Stimulated activated naive CD8-positive, alpha-beta T cell treated with anti-CD3 and anti-CD28 coated beads, Interleukin-15, amount 100 ng/mL, for 72 hours (primary cell): ENCODE measurements around the gene PNN.
A peak's percentile ranks its signal among the peaks of the same experiment; 100 is the strongest.
"Not testable (repeated sequence)": the region's sequence is repeated elsewhere in the genome, so short reads cannot be mapped to it uniquely, and the experiment has no call there.

Experiments
- ATAC-seq: fragments of 150-1000 bp; cut with Tn5 transposase; 2 replicates; pipeline ENCODE4 v1.10.0; 2021; ENCODE audit warnings: mild to moderate bottlenecking, moderate library complexity
- DNase-seq, 2 donors: peaks; one replicate each; pipeline ENCODE4 v3.0.0; 2021 to 2022
- H3K27ac Mint-ChIP-seq, 2 donors: one replicate each; pipeline ENCODE4 v1.8.0; 2022; ENCODE audit warnings: mild to moderate bottlenecking in 2 of 2, mixed read lengths in 2 of 2, moderate library complexity in 2 of 2
- H3K27me3 Mint-ChIP-seq: one replicate; pipeline ENCODE4 v1.8.0; 2022; ENCODE audit warnings: mixed read lengths
- H3K4me1 Mint-ChIP-seq: one replicate; pipeline ENCODE4 v1.8.0; 2022; ENCODE audit warnings: mild to moderate bottlenecking, mixed read lengths
- H3K4me3 Mint-ChIP-seq, 2 donors: one replicate each; pipeline ENCODE4 v1.8.0; 2022; ENCODE audit warnings: mild to moderate bottlenecking in 2 of 2, mixed read lengths in 2 of 2, moderate library complexity in 1 of 2
- H3K9me3 Mint-ChIP-seq, 2 donors: one replicate each; pipeline ENCODE4 v1.8.0; 2022; ENCODE audit warnings: mixed read lengths in 2 of 2

Gene PNN

GRCh38 chr14:39174560-39175444 is at the start of gene PNN:
PNN (plus strand) TSS chr14:39175254; CDS start chr14:39175280, 26 bp downstream.
- DNase-seq, result peak; percentile 94 to 99
- H3K9me3 Mint-ChIP-seq, result no peaks in the 10 kb centered on the region
- H3K4me3 Mint-ChIP-seq, result peak within 1 kb of the TSS; percentile 90 to 94
- no peaks in the 10 kb centered on the region for H3K27me3 Mint-ChIP-seq
- ATAC-seq, result peak; percentile 92
- H3K27ac Mint-ChIP-seq, result peak within 1 kb of the TSS; percentile 99
- H3K4me1 Mint-ChIP-seq, result peaks cover 50% of the 10 kb centered on the region

- not testable (repeated sequence) for H3K4me3 Mint-ChIP-seq, DNase-seq, H3K27ac Mint-ChIP-seq, ATAC-seq, H3K27me3 Mint-ChIP-seq, H3K4me1 Mint-ChIP-seq
- peaks cover 3 to 13% of the 10 kb centered on the region in 2 donors for H3K9me3 Mint-ChIP-seq
These were observed 37.2 kb upstream of the PNN start for GRCh38 chr14:39137835-39138234.

- H3K27ac Mint-ChIP-seq, result no peak overlapping the region
- H3K4me1 Mint-ChIP-seq, result no peaks in the 10 kb centered on the region
- H3K4me3 Mint-ChIP-seq, result no peak overlapping the region
- peaks cover 7 to 18% of the 10 kb centered on the region in 2 donors for H3K9me3 Mint-ChIP-seq
- ATAC-seq (no peak), DNase-seq (no peak)
- H3K27me3 Mint-ChIP-seq, result no peaks in the 10 kb centered on the region
These were observed 36.6 kb upstream of the PNN start for GRCh38 chr14:39138440-39138839.

- ATAC-seq, result no peak
- Mint-ChIP-seq H3K9me3 (peaks cover 7 to 18% of the 10 kb centered on the region in 2 donors), H3K4me3 (no peak overlapping the region)
These were observed 34.9 kb upstream of the PNN start for GRCh38 chr14:39140170-39140569.

DNA sequence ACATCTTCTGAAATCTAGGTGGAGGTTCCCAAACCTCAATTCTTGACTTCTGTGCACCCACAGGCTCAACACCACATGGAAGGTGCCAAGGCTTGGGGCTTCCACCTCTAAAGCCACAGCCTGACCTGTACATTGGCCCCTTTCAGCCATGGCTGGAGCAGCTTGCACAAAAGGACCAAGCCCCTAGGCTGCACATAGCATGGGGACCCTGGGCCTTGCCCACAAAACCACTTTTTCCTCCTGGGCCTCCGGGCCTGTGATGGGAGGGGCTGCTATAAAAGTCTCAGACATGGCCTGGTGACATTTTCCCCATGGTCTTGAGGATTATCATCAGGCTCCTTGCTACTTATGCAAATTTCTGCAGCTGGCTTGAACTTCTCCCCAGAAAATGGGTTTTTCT is 33.4 kb upstream of the PNN start:
- H3K27ac Mint-ChIP-seq, DNase-seq, H3K4me1 Mint-ChIP-seq, H3K4me3 Mint-ChIP-seq, ATAC-seq, H3K27me3 Mint-ChIP-seq: not testable (repeated sequence)
- H3K9me3 Mint-ChIP-seq, result peaks cover 7 to 18% of the 10 kb centered on the region in 2 donors

More at GRCh38 chr14:39140170-39140569, 34.9 kb upstream of the PNN start:
- no peaks in the 10 kb centered on the region for H3K4me1 Mint-ChIP-seq
- peak overlapping the region in 1 of 2 donors; percentile 58 for H3K27ac Mint-ChIP-seq
- no peaks in the 10 kb centered on the region for H3K27me3 Mint-ChIP-seq
- DNase-seq, result no peak

GRCh38 chr14:39143226-39143625 is 31.8 kb upstream of the PNN start:
- not testable (repeated sequence) for H3K27me3 Mint-ChIP-seq, ATAC-seq, H3K27ac Mint-ChIP-seq, H3K4me3 Mint-ChIP-seq, DNase-seq, H3K4me1 Mint-ChIP-seq
- H3K9me3 Mint-ChIP-seq, result peaks cover 7 to 18% of the 10 kb centered on the region in 2 donors

DNA sequence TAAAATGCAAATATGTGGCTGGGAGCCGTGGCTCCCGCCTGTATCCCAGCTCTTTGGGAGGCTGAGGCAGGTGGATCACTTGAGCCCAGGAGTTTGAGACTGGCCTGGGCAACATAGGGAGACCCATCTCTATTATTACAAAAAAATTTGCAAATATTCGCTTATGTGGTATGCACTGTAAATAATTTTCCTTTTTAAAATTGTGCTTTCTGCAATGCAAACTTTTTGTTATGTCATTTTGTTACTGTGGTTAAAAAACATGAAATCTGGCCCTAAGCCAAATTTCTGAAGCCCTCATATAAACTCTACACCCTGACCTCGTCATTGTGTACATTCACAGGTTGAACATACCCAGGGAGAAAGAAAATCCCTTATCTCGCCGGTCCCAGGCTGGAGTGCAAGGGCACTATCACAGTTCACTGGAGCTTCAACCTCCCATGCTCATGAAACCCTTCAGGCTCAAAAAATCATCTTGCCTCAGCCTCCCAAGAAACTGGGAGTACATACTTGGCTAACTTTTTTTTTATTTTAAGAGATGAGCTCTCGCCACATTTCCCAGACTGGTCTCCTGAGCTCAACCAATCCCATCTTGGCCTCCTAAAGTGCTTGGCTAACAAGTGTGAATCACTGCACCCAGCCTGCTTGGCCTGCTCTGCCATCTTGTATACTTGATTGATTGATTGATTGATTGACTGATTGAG is 29.6 kb upstream of the PNN start:
- ATAC-seq (no peak), DNase-seq (no peak)
- peaks cover 7 to 18% of the 10 kb centered on the region in 2 donors for H3K9me3 Mint-ChIP-seq
- H3K4me3 Mint-ChIP-seq, result no peak overlapping the region
- no peaks in the 10 kb centered on the region for H3K27me3 Mint-ChIP-seq
- no peak overlapping the region for H3K27ac Mint-ChIP-seq
- no peaks in the 10 kb centered on the region for H3K4me1 Mint-ChIP-seq

DNA sequence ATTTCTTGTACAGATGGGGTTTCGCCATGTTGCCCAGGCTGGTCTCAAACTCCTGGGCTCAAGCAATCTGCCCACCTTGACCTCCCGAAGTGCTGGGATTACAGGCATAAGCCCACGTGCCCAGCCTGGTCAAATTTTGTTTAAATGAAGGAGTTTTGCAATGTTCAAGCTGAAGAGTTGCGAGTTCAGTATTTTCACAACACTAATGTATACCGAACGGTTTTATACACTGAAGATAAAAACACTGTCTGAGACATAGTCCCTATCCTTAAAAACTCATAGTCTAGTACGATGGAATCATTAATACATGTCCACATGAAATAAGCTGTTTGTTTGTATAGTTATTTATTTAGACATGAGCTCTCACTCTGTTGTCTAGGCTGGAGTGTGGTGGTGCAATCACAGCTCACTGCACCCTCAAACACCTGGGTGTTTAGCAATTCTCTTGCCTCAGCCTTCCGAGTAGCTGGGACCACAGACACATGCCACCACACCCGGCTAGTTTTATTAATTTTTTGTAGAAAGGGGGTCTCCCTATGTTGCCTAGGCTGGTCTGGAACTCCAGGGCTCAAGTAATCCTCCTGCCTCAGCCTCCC is 20.4 kb upstream of the PNN start:
- Mint-ChIP-seq H3K27me3 (no peaks in the 10 kb centered on the region), H3K4me1 (no peaks in the 10 kb centered on the region), H3K9me3 (no peaks in the 10 kb centered on the region), H3K4me3 (no peak overlapping the region), H3K27ac (peak overlapping the region in 1 of 2 donors; percentile 6)
- DNase-seq, result no peak
- ATAC-seq, result no peak

- ATAC-seq (no peak), DNase-seq (no peak)
- H3K27me3 Mint-ChIP-seq, result no peaks in the 10 kb centered on the region
- no peak overlapping the region for H3K4me3 Mint-ChIP-seq
- no peak overlapping the region for H3K27ac Mint-ChIP-seq
- H3K4me1 Mint-ChIP-seq, result peaks cover 9% of the 10 kb centered on the region
- no peaks in the 10 kb centered on the region for H3K9me3 Mint-ChIP-seq
These were observed 17.6 kb upstream of the PNN start for GRCh38 chr14:39157491-39157890.

- Mint-ChIP-seq H3K27ac (no peak overlapping the region), H3K4me3 (no peak overlapping the region), H3K27me3 (no peaks in the 10 kb centered on the region), H3K4me1 (peaks cover 14% of the 10 kb centered on the region), H3K9me3 (no peaks in the 10 kb centered on the region)
- DNase-seq (no peak), ATAC-seq (no peak)
These were observed 16.7 kb upstream of the PNN start for GRCh38 chr14:39158222-39158858.

- Mint-ChIP-seq H3K27me3 (no peaks in the 10 kb centered on the region), H3K27ac (no peak overlapping the region), H3K4me3 (no peak overlapping the region), H3K9me3 (no peaks in the 10 kb centered on the region), H3K4me1 (peaks cover 21% of the 10 kb centered on the region)
- ATAC-seq (no peak), DNase-seq (no peak)
These were observed 14.6 kb upstream of the PNN start for GRCh38 chr14:39160494-39160893.

GRCh38 chr14:39167797-39168320 is 7.2 kb upstream of the PNN start:
- Mint-ChIP-seq H3K27ac (peak overlapping the region in 1 of 2 donors; percentile 20), H3K4me1 (peaks cover 36% of the 10 kb centered on the region), H3K4me3 (peak overlapping the region; percentile 64 to 91)
- not testable (repeated sequence) for H3K27me3 Mint-ChIP-seq, ATAC-seq, DNase-seq, H3K9me3 Mint-ChIP-seq

- peak overlapping the region; percentile 64 to 91 for H3K4me3 Mint-ChIP-seq
- no peak for ATAC-seq
- H3K4me1 Mint-ChIP-seq, result peaks cover 37% of the 10 kb centered on the region
- peak overlapping the region in 1 of 2 donors; percentile 23 for H3K27ac Mint-ChIP-seq
- no peak for DNase-seq
- no peaks in the 10 kb centered on the region for H3K27me3 Mint-ChIP-seq
- no peaks in the 10 kb centered on the region for H3K9me3 Mint-ChIP-seq
These were observed 6.5 kb upstream of the PNN start for GRCh38 chr14:39168591-39168990.

DNA sequence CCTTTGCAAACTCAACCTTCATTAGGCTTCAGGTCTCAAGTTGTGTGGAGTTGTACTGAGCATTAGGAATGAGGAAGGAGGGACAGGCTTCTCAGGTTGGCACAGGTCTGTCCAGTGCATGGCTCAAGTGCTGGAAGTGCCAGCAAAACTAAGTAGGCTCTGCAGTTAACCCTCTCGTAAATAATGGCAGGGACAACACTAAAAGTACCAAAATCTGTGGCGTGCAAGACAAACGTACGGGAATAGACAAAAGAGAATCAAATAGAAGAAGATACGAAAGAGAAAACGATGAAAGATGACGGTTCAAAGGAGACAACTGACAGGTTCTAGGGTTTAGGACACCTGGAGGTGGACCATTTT is 5.5 kb upstream of the PNN start:
- no peaks in the 10 kb centered on the region for H3K9me3 Mint-ChIP-seq
- ATAC-seq (no peak), DNase-seq (no peak)
- peak overlapping the region; percentile 98 for H3K27ac Mint-ChIP-seq
- peak overlapping the region; percentile 91 to 93 for H3K4me3 Mint-ChIP-seq
- no peaks in the 10 kb centered on the region for H3K27me3 Mint-ChIP-seq
- H3K4me1 Mint-ChIP-seq, result peaks cover 39% of the 10 kb centered on the region

DNA sequence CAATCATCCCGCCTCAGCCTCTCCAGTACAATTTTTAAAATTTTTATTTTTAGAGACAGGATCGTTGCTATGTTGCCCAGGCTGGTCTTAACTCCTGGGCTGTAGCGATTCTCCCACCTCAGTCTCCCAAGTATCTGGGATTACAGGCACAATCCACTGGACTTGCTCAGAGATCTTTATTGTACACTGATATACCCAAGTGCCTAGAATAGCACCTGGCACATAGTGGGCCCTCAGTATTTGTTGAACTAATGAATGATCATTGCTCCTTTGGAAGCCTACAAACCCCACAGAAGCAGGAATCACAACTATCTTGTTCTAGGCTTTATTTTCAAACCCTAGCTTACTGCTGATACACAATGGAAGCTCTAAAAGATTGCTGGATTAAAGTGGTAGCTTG is 1.9 kb upstream of the PNN start:
- Mint-ChIP-seq H3K9me3 (no peaks in the 10 kb centered on the region), H3K27me3 (no peaks in the 10 kb centered on the region), H3K27ac (no peak overlapping the region), H3K4me1 (peaks cover 46% of the 10 kb centered on the region), H3K4me3 (peak overlapping the region in 1 of 2 donors; percentile 19)
- DNase-seq, result no peak
- no peak for ATAC-seq
